HEK293T (cell line): ENCODE results near the gene CAPZA1.

Source experiments
- ARNT ChIP-seq: fragments of 450-650 bp; IDR thresholded peaks from 2 replicates; pipeline ENCODE4 v1.6.1; 2017; ENCODE audit warnings: mild to moderate bottlenecking
- BHLHE40 ChIP-seq: fragments of 450-650 bp; IDR thresholded peaks from 2 replicates; pipeline ENCODE4 v1.6.1; 2016; ENCODE audit warnings: mild to moderate bottlenecking, moderate library complexity, borderline replicate concordance
- ELF4 ChIP-seq: fragments of 450-650 bp; IDR thresholded peaks from 2 replicates; pipeline ENCODE4 v1.6.1; 2017; ENCODE audit warnings: antibody characterized with exemption
- FOXA1 ChIP-seq: fragments of 450-650 bp; IDR thresholded peaks from 2 replicates; pipeline ENCODE4 v1.6.1; 2016; ENCODE audit warnings: mild to moderate bottlenecking
- FOXK2 ChIP-seq: fragments of 450-650 bp; IDR thresholded peaks from 2 replicates; pipeline ENCODE4 v1.6.1; 2016; ENCODE audit warnings: mild to moderate bottlenecking
- FOXM1 ChIP-seq: fragments of 450-650 bp; IDR thresholded peaks from 2 replicates; pipeline ENCODE4 v1.6.1; 2017; ENCODE audit warnings: mild to moderate bottlenecking, borderline replicate concordance
- NFRKB ChIP-seq: fragments of 450-650 bp; IDR thresholded peaks from 2 replicates; pipeline ENCODE4 v1.6.1; 2016; ENCODE audit warnings: mild to moderate bottlenecking, moderate library complexity
- SP1 ChIP-seq: fragments of 450-650 bp; IDR thresholded peaks from 2 replicates; pipeline ENCODE4 v1.6.1; 2017
- SUZ12 ChIP-seq: fragments of 450-650 bp; IDR thresholded peaks from 2 replicates; pipeline ENCODE4 v1.6.1; 2016; ENCODE audit warnings: mild to moderate bottlenecking
- TARDBP ChIP-seq: fragments of 450-650 bp; IDR thresholded peaks from 2 replicates; pipeline ENCODE4 v1.6.1; 2016
- ZNF384 ChIP-seq: fragments of 450-650 bp; IDR thresholded peaks from 2 replicates; pipeline ENCODE4 v1.6.1; 2016

- TF ChIP-seq NFRKB (no peak), ARNT (no peak), ELF4 (no peak), SUZ12 (no peak), FOXA1 (no peak), FOXM1 (no peak), ZNF384 (no peak), TARDBP (no peak), BHLHE40 (no peak), SP1 (no peak), FOXK2 (no peak)
Observed at GRCh38 chr1:112694363-112694929, 74.8 kb downstream of the CAPZA1 start.
